HG03280 (cell line): ENCODE measurements around the gene STON1.
"Not testable (repeated sequence)": the region's sequence is repeated elsewhere in the genome, so short reads cannot be mapped to it uniquely, and the experiment has no call there.

Experiments used
- ATAC-seq: cut with Tn5 transposase; IDR thresholded peaks from one replicate; pipeline ENCODE4 v1.9.1; 2021; ENCODE audit warnings: mild to moderate bottlenecking, moderate library complexity; ENCODE audit not compliant: unreplicated experiment

STON1 gene

DNA sequence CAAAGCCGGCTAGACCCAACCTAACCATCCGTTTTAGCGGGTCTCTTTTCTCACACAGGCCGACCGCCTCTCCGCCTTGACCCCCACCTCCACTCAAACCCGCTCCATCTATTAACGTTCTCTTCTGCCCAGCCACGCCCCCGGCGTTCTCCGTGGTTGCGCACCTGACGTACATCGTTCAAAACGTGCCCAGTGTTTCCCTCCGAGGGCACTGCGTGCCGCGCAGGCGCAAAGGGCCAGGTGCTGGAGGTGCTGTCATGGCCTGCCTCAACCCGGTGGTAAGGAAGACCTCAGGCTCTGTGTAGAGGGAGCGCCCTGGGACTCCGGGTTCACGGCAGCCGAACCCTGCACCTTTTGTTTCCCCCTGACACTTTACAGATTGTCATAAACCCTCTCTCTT, 87.7 kb downstream of the STON1 start, which contains the start of gene GTF2A1L:
TSS of gene GTF2A1L (plus strand) at position 239 of the 400 bp plus-strand sequence. CDS start at position 258, 19 bp downstream.
- ATAC-seq, result no peak

DNA sequence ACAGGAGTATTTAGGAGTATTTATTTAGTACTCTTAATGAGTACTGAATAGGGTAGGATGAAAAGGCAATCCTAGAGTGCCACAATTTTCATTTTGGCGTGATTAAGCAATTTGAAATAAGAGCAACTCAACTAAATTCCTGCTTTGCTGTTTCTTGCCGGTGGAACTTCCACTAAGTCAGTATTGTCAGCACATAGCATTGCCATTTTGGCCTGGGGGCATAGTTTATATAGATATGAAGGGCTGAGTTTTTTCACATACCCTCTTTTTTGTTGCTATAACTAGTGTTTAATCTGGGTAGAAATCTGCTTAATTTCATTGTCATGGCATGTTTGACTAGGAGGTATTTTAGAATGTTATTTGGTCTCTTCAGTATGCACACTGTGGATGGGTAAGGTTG, 89.6 kb downstream of the STON1 start:
- ATAC-seq, result no peak

DNA sequence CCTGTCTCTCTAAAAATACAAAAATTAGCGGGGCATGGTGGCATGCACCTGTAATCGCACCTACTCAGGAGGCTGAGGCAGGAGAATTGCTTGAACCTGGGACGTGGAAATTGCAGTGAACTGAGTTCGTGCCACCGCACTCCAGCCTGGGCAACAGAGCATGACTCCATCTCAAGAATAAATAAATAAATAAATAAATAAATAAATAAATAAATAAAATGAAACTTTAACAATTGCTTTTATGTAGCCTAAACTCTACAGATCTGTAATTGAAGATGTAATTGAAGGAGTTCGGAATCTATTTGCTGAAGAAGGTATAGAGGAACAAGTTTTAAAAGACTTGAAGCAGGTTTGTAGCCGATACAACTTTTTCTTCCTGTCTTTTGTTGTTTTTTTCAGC, 90.7 kb downstream of the STON1 start:
- no peak for ATAC-seq

DNA sequence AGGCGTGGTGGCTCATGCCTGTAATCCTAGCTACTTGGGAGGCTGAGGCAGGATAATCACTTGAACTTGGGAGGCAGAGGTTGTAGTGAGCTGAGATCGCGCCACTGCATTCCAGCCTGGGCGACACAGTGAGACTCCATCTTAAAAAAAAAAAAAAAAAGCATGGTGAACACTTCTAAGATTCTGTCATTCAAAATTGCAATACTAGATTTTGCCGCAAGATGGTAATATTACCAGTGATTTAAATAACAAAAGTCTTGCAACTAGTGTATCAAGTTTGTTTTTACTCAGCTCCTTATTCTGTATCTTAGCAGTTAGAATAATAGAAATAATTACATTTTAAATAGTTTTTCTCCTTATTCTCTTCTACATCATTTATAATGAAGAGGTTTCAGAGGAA, 92.7 kb downstream of the STON1 start:
- ATAC-seq, result not testable (repeated sequence)

DNA sequence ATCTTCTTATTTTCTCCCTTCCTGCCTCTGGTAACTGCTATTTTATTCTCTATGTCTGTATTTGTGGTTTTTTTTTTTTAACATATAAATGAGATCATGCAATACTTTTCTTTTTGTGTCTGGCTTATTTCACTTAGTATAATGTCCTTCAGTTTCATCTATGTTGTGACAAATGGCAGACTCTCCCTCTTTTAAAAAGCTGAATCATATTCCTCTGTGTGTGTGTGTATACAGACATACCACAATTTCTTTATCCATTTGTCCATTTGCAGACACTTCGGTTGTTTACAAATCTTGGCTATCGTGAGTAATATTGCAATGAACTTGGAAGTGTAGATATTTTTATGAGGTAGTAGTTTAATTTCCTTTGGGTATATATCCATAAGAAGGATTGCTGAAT, 94.7 kb downstream of the STON1 start:
- ATAC-seq, result no peak

DNA sequence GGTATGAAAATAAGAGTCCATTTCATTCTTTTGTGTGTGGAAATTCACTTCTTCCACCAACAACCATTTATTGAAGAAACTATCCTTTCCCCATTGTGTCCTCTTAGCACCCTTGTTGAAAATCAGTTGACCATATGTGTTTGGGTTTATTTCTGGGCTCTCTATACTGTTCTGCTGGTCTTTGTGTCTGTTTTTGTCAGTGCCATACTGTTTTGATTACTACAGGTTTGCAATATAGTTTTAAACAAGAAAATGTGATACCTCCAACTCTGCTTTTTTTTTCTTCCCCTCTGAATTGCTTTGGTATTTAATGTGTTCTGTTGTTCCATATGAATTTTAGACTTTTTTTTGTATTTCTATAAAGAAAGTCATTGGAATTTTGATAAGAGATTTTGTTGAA, 96.1 kb downstream of the STON1 start:
- no peak for ATAC-seq

DNA sequence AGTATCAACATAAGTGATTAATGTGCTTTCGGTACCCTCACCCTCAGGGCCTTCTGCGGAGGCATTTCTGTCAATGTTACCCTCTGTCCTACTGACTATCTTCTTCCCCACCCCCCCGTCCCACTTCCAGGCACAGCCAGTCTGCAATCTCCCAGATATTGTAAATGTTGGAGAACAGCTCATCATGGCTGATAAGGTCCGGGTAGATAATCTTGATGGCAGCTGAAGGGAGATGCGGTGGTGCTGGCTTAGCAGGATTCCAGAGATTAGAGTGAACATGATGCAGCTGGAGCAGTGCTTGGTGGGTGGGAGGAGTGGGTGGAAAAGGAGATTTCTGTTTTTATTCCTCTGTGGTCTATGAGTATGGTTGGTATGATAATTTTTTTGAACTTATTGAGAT, 103.2 kb downstream of the STON1 start:
- ATAC-seq, result no peak

DNA sequence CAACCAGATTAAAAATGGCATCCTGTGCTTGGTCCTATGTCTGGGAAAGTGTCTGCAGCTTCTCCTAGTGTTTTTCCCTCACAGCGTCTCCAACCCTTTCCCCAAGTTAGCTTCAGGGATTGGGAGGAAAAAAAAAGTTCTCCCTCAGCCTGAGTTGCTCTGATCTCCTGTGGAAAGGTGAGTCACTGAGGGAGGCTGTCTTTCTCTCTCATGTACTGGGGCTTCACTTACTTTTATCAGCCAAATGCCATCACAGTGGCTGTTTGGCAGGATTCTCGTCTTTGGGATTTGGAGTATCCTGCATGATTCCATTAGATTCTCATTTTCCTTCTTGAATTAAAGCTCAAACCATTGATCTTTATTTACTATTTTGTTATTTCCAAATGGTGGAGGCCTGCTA, 105.8 kb downstream of the STON1 start:
- ATAC-seq, result no peak

DNA sequence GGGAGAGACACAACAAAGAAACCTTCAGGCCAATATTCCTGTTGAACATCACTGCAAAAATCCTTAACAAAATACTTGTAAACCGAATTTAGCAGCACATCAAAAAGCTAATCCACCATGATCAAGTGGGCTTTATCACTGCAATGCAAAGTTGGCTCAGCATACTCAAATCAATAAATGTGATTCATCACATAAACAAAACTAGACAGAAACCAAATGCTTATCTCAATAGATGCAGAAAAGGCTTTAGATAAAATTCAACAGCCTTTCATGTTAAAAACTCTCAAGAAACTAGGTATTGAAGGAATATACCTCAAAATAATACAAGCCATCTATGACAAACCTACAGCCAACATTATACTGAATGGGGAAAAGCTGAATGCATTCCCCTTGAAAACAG, 108.3 kb downstream of the STON1 start:
- no peak for ATAC-seq
